HCT116 (cell line): Measurements from ENCODE around the gene DYRK1B. TPM values are rescaled to one million over a fixed set of nuclear protein-coding genes. Genes with fewer than 3 reads are reported as not detected.

Source experiments
- ATAC-seq: fragments of 200-7000 bp; cut with Tn5 transposase; 2 replicates; pipeline ENCODE4 v1.9.1; 2020; ENCODE audit warnings: mild to moderate bottlenecking, moderate library complexity
- BruUV-seq: library from RNA; stranded (reverse); fragments of 400-500 nt; replicated peaks from 2 replicates; lab custom pipeline; 2021; lab: Mats Ljungman, UMichigan
- CTCF ChIA-PET: fragments of 300-600 bp; sonication (Branson Sonifier 250); formaldehyde crosslinking; loops from one replicate; lab custom pipeline; 2021; ENCODE audit warnings: antibody characterized with exemption; lab: Charles Lee
- POLR2A ChIA-PET: fragments of 300-600, 350-600 bp; sonication (Branson Sonifier 250); formaldehyde crosslinking; loops from one replicate; lab custom pipeline; 2021; ENCODE audit warnings: antibody characterized with exemption; lab: Charles Lee
- RAD21 ChIA-PET, 2 experiments: fragments of 300-600 bp; sonication (Branson Sonifier 250); formaldehyde crosslinking; loops; one replicate each; lab custom pipeline; 2023; ENCODE audit warnings: low total read pairs in 2 of 2; ENCODE audit not compliant: uncharacterized antibody in 2 of 2, unreplicated experiment in 2 of 2, low non-redundant PET in 1 of 2; lab: Charles Lee
- DNase-seq: peaks from one replicate; pipeline ENCODE4 v3.0.0-alpha.2; 2010; ENCODE audit warnings: low read depth, low spot score
- H2AFZ ChIP-seq: fragments of 200-600 bp; shearing (Covaris generic), sonication (generic); 2 replicates; pipeline ENCODE4 v1.6.1; 2017; ENCODE audit warnings: low read depth, mixed run types, mixed read lengths, antibody characterized with exemption, low read length; ENCODE audit not compliant: poor library complexity, severe bottlenecking
- H3K27ac ChIP-seq: 2 replicates; pipeline ENCODE4 v1.5.1; 2012; ENCODE audit warnings: low read depth, low read length
- H3K27me3 ChIP-seq: fragments of 200-600 bp; sonication (generic); 2 replicates; pipeline ENCODE4 v1.6.1; 2016; ENCODE audit warnings: mixed run types, low read length, mixed read lengths; ENCODE audit not compliant: insufficient read depth
- H3K36me3 ChIP-seq, 2 experiments: fragments of 200-500 bp in 1 of 2; fragments of 200-600 bp in 1 of 2; sonication (Bioruptor generic) in 1 of 2; sonication (generic) in 1 of 2; 2 replicates each; pipeline versions ENCODE4 v1.5.1 to v1.6.1; 2014 to 2016; ENCODE audit warnings: low read length in 2 of 2, inconsistent platforms in 1 of 2, mixed read lengths in 1 of 2, mixed run types in 1 of 2; ENCODE audit not compliant: insufficient read depth in 2 of 2, control insufficient read depth in 1 of 2
- H3K4me1 ChIP-seq, 2 experiments: fragments of 200-600 bp in 1 of 2; sonication (generic) in 1 of 2; 2 replicates each; pipeline versions ENCODE4 v1.5.1 to v1.6.1; 2012 to 2017; ENCODE audit warnings: low read length in 2 of 2, inconsistent platforms in 1 of 2, mild to moderate bottlenecking in 1 of 2, mixed read lengths in 1 of 2, mixed run types in 1 of 2, moderate library complexity in 1 of 2; ENCODE audit not compliant: insufficient read depth in 2 of 2, control insufficient read depth in 1 of 2
- H3K4me2 ChIP-seq: fragments of 200-600 bp; sonication (generic); 2 replicates; pipeline ENCODE4 v1.6.1; 2017; ENCODE audit warnings: mixed run types, low read length, mixed read lengths
- H3K4me3 ChIP-seq, 2 experiments: fragments of 200-600 bp in 1 of 2; sonication (generic) in 1 of 2; replicated peaks in 1 of 2; 2 replicates each; pipeline ENCODE4 v1.5.1; 2011 to 2016; ENCODE audit warnings: low read length in 2 of 2, control low read depth in 1 of 2, low read depth in 1 of 2, mild to moderate bottlenecking in 1 of 2, mixed read lengths in 1 of 2, mixed run types in 1 of 2
- H3K79me2 ChIP-seq: fragments of 200-600 bp; sonication (generic); 2 replicates; pipeline ENCODE4 v1.6.1; 2017; ENCODE audit warnings: mild to moderate bottlenecking, mixed run types, low read length, moderate library complexity, mixed read lengths; ENCODE audit not compliant: insufficient read depth
- H3K9ac ChIP-seq: fragments of 200-600 bp; sonication (generic); 2 replicates; pipeline ENCODE4 v1.6.1; 2016; ENCODE audit warnings: low read length, mixed read lengths
- H3K9me2 ChIP-seq: fragments of 200-600 bp; sonication (generic), shearing (Covaris generic); 2 replicates; pipeline ENCODE4 v1.6.1; 2017; ENCODE audit warnings: mixed run types, mild to moderate bottlenecking, moderate library complexity; ENCODE audit not compliant: insufficient read depth
- H3K9me3 ChIP-seq, 2 experiments: fragments of 200-500 bp in 1 of 2; fragments of 200-600 bp in 1 of 2; sonication (Bioruptor generic) in 1 of 2; sonication (generic) in 1 of 2; 2 replicates each; pipeline ENCODE4 v1.6.1; 2014 to 2017; ENCODE audit warnings: low read length in 2 of 2, mixed read lengths in 2 of 2, inconsistent platforms in 1 of 2, low read depth in 1 of 2, mild to moderate bottlenecking in 1 of 2, mixed run types in 1 of 2, moderate library complexity in 1 of 2; ENCODE audit not compliant: control insufficient read depth in 1 of 2, insufficient read depth in 1 of 2
- H4K20me1 ChIP-seq: fragments of 200-600 bp; sonication (generic), shearing (Covaris generic); 2 replicates; pipeline ENCODE4 v1.6.1; 2017; ENCODE audit warnings: mixed run types, mild to moderate bottlenecking, moderate library complexity; ENCODE audit not compliant: insufficient read depth
- CBX3 ChIP-seq: IDR thresholded peaks from 2 replicates; pipeline ENCODE4 v1.6.1; 2012; ENCODE audit warnings: low read depth
- CEBPB ChIP-seq: IDR thresholded peaks from 2 replicates; pipeline ENCODE4 v1.6.1; 2012; ENCODE audit warnings: low read depth
- CTCF ChIP-seq, 3 experiments: fragments of 200-600 bp in 1 of 3; sonication (generic) in 1 of 3; IDR thresholded peaks in 2 of 3; conservative IDR thresholded peaks in 1 of 3; 2 replicates each; pipeline ENCODE4 v1.5.1; 2012 to 2017; ENCODE audit warnings: low read depth in 2 of 3, low read length in 2 of 3, antibody characterized with exemption in 1 of 3, borderline replicate concordance in 1 of 3, control low read depth in 1 of 3, mild to moderate bottlenecking in 1 of 3, mixed read lengths in 1 of 3, mixed run types in 1 of 3, moderate library complexity in 1 of 3; ENCODE audit not compliant: insufficient read depth in 1 of 3
- EGR1 ChIP-seq: IDR thresholded peaks from 2 replicates; pipeline ENCODE4 v1.6.1; 2012; ENCODE audit warnings: low read depth
- EZH2 ChIP-seq: fragments of 200-600 bp; sonication (generic); IDR thresholded peaks from 2 replicates; pipeline ENCODE4 v1.6.1; 2017; ENCODE audit warnings: antibody characterized with exemption, mixed run types
- FOSL1 ChIP-seq: IDR thresholded peaks from 2 replicates; pipeline ENCODE4 v1.6.1; 2012; ENCODE audit warnings: low read depth
- JUND ChIP-seq: IDR thresholded peaks from 2 replicates; pipeline ENCODE4 v1.6.1; 2012
- POLR2A ChIP-seq: IDR thresholded peaks from 2 replicates; pipeline ENCODE4 v1.7.0; 2011; ENCODE audit warnings: borderline replicate concordance; ENCODE audit not compliant: insufficient read depth, insufficient read length; ENCODE audit errors: extremely low read depth
- RAD21 ChIP-seq: IDR thresholded peaks from 2 replicates; pipeline ENCODE4 v1.6.1; 2012; ENCODE audit warnings: low read depth, mild to moderate bottlenecking
- REST ChIP-seq: IDR thresholded peaks from 2 replicates; pipeline ENCODE4 v1.6.1; 2012; ENCODE audit warnings: low read depth
- SIN3A ChIP-seq: IDR thresholded peaks from 2 replicates; pipeline ENCODE4 v1.6.1; 2012; ENCODE audit warnings: low read depth
- SRF ChIP-seq: IDR thresholded peaks from 2 replicates; pipeline ENCODE4 v1.6.1; 2012; ENCODE audit warnings: low read depth
- YY1 ChIP-seq: IDR thresholded peaks from 2 replicates; pipeline ENCODE4 v1.6.1; 2011; ENCODE audit warnings: low read length, low read depth, moderate library complexity, mild to moderate bottlenecking; ENCODE audit not compliant: insufficient replicate concordance; ENCODE audit errors: extremely low read depth
- ZFX ChIP-seq: fragments of 450-650 bp; IDR thresholded peaks from 2 replicates; pipeline ENCODE4 v1.6.1; 2017
- intact Hi-C: fragments of 100-400 bp; cut with micrococcal nuclease; formaldehyde crosslinking; loops from 2 replicates; pipeline ENCODE4 v1.10.0; 2022
- total RNA-seq: library from RNA; stranded (reverse); gene quantifications from one replicate; pipeline ENCODE4 v1.2.1, GENCODE V29; 2021; ENCODE audit not compliant: unreplicated experiment
- TF ChIP-seq, protein P1 (sequence below): IDR thresholded peaks from 2 replicates; pipeline ENCODE4 v1.6.1; 2011; ENCODE audit warnings: mild to moderate bottlenecking, low read length, moderate library complexity; ENCODE audit not compliant: insufficient replicate concordance; ENCODE audit errors: extremely low read depth

The DYRK1B gene
- total RNA-seq, 1 experiment from 2014 or later, result 7.3 TPM

- no peaks in the 10 kb centered on the region for H3K9me2 ChIP-seq
- H4K20me1 ChIP-seq, result peaks cover 17% of the 10 kb centered on the region; the same call in 1 of the 2 replicates
- peaks cover 52 to 68% of the 10 kb centered on the region in 2 experiments for H3K36me3 ChIP-seq
- DNase-seq, result no peak
- no peak overlapping the region for H3K9ac ChIP-seq
- H3K4me2 ChIP-seq, result no peak overlapping the region
- peaks cover 77% of the 10 kb centered on the region for H3K79me2 ChIP-seq
- TF ChIP-seq JUND (no peak), CBX3 (no peak), ZFX (no peak), EGR1 (no peak), RAD21 (no peak), POLR2A (no peak)
- TF ChIP-seq, protein P1, sequence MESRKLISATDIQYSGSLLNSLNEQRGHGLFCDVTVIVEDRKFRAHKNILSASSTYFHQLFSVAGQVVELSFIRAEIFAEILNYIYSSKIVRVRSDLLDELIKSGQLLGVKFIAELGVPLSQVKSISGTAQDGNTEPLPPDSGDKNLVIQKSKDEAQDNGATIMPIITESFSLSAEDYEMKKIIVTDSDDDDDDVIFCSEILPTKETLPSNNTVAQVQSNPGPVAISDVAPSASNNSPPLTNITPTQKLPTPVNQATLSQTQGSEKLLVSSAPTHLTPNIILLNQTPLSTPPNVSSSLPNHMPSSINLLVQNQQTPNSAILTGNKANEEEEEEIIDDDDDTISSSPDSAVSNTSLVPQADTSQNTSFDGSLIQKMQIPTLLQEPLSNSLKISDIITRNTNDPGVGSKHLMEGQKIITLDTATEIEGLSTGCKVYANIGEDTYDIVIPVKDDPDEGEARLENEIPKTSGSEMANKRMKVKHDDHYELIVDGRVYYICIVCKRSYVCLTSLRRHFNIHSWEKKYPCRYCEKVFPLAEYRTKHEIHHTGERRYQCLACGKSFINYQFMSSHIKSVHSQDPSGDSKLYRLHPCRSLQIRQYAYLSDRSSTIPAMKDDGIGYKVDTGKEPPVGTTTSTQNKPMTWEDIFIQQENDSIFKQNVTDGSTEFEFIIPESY, result no peak
- H3K27me3 ChIP-seq, result no peaks in the 10 kb centered on the region
- POLR2A ChIA-PET, result no interaction called here
- H2AFZ ChIP-seq, result no peak overlapping the region
- BruUV-seq, result no TSS peak
- CTCF ChIA-PET, result no interaction called here
- intact Hi-C loops, result no loop called here
- H3K9me3 ChIP-seq, result no peaks in the 10 kb centered on the region
- H3K27ac ChIP-seq, result no peak overlapping the region
- no peak overlapping the region for H3K4me3 ChIP-seq
- ATAC-seq, result no peak
- RAD21 ChIA-PET, result no interaction called here
- H3K4me1 ChIP-seq, result peaks cover 9 to 11% of the 10 kb centered on the region in 2 experiments; a peak in 3 of 4 replicates
These were observed 4.6 kb upstream of the DYRK1B start for GRCh38 chr19:39838569-39838968.

DNA sequence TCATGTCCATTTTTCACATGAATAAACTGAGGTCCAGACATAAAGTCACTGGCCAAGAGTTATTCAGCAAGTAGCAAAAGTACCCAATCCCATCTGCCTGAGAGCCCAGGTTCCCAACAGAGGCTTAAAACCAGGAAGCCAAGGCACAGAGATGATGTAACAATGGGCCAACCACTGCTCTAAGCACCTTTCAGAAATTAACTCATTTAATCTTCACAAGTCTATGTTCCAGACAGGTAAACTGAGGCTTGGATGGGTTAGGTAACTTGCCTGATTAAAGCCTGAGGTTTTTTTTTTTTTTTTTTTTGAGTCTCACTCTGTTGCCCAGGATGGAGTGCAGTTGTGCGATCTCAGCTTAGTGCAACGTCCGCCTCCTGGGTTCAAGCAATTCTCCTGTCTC, 4.0 kb upstream of the DYRK1B start:
- BruUV-seq, result no TSS peak
- ATAC-seq (no peak), DNase-seq (no peak)
- peaks cover 71% of the 10 kb centered on the region for H3K79me2 ChIP-seq
- POLR2A ChIA-PET, result no interaction called here
- RAD21 ChIA-PET, result no interaction called here
- H3K4me1 ChIP-seq, result peaks cover 5 to 6% of the 10 kb centered on the region in 2 experiments; a peak in 3 of 4 replicates
- CTCF ChIA-PET, result no interaction called here
- no peak overlapping the region for H3K4me3 ChIP-seq
- no peak overlapping the region for H3K4me2 ChIP-seq
- H3K27me3 ChIP-seq, result no peaks in the 10 kb centered on the region
- no peak for TF ChIP-seq SIN3A
- TF ChIP-seq CTCF (IDR thresholded peaks at IDR 0.05 in 2 of 3, conservative IDR thresholded peaks at IDR 0.05 in 1 of 3; ENCODE audit: borderline replicate concordance in 1 of 3, insufficient read depth in 1 of 3, low read depth in 2 of 3, low read length in 2 of 3), result no peak
- TF ChIP-seq REST, result no peak
- no peak for TF ChIP-seq YY1
- TF ChIP-seq CEBPB, result no peak
- no peak for TF ChIP-seq EZH2
- no peak for TF ChIP-seq RAD21
- no peak for TF ChIP-seq SRF
- TF ChIP-seq CBX3, result no peak
- TF ChIP-seq ZFX, result no peak
- no peak for TF ChIP-seq FOSL1
- H3K27ac ChIP-seq, result no peak overlapping the region
- H3K9me3 ChIP-seq, result no peaks in the 10 kb centered on the region
- H3K9me2 ChIP-seq, result no peaks in the 10 kb centered on the region
- peaks cover 11% of the 10 kb centered on the region; the same call in 1 of the 2 replicates for H4K20me1 ChIP-seq
- H3K36me3 ChIP-seq, result peaks cover 52 to 68% of the 10 kb centered on the region in 2 experiments
- no peak overlapping the region for H3K9ac ChIP-seq
- no peak overlapping the region for H2AFZ ChIP-seq
- intact Hi-C loops, result no loop called here
